Activated CD4-positive, alpha-beta T cell treated with anti-CD3 and anti-CD28 coated beads, Interleukin-2, amount 50 U/mL, for 24 hours (primary cell): ENCODE measurements around the gene OR4K17.
"Not testable (repeated sequence)": the region's sequence is repeated elsewhere in the genome, so short reads cannot be mapped to it uniquely, and the experiment has no call there.

Source experiments
- DNase-seq, 2 donors: peaks; one replicate each; pipeline ENCODE4 v3.0.0-alpha.2; 2020; ENCODE audit warnings: low read depth in 1 of 2, low spot score in 1 of 2

OR4K17 gene

GRCh38 chr14:20110438-20110837 lies at the start of gene OR4K17:
TSS of gene OR4K17 (plus strand) at chr14:20110739. CDS start at chr14:20117500, 6,761 bp downstream.
- no peak for DNase-seq

- DNase-seq, result no peak
These were observed 18.5 kb upstream of the OR4K17 start for GRCh38 chr14:20092050-20092449.

GRCh38 chr14:20093442-20093841 lies 17.1 kb upstream of the OR4K17 start:
- no peak for DNase-seq

GRCh38 chr14:20098926-20099770 lies 11.4 kb upstream of the OR4K17 start:
- DNase-seq, result not testable (repeated sequence)

GRCh38 chr14:20112321-20112720 lies 1.8 kb downstream of the OR4K17 start:
- no peak for DNase-seq

- no peak for DNase-seq
These were observed 6.2 kb downstream of the OR4K17 start for GRCh38 chr14:20116748-20117147.

- DNase-seq, result no peak
These were observed 8.3 kb downstream of the OR4K17 start for GRCh38 chr14:20118795-20119194.

GRCh38 chr14:20138520-20138919 lies 28.0 kb downstream of the OR4K17 start, which contains the start of gene OR4N5:
TSS of gene OR4N5 (plus strand) at chr14:20138820. CDS start at chr14:20143736, 4,916 bp downstream.
- DNase-seq, result no peak

GRCh38 chr14:20143911-20144310 lies 33.4 kb downstream of the OR4K17 start:
- no peak for DNase-seq

- DNase-seq, result no peak
These were observed 34.3 kb downstream of the OR4K17 start for GRCh38 chr14:20144820-20145219.

- no peak for DNase-seq
These were observed 53.9 kb downstream of the OR4K17 start for GRCh38 chr14:20164462-20164861.

- DNase-seq, result no peak
These were observed 56.6 kb downstream of the OR4K17 start for GRCh38 chr14:20167091-20167490.

GRCh38 chr14:20169852-20170251 lies 59.3 kb downstream of the OR4K17 start:
- not testable (repeated sequence) for DNase-seq
